Endodermal cell (in vitro differentiated cells): ENCODE measurements around the gene PGC. TPM values are rescaled to one million over a fixed set of nuclear protein-coding genes. Genes with fewer than 3 reads are reported as not detected.

ENCODE experiments used
- DNase-seq: peaks from one replicate; pipeline ENCODE4 v3.0.0-alpha.2; 2017
- H3K27ac ChIP-seq: 2 replicates; pipeline ENCODE4 v1.5.1; 2013; ENCODE audit warnings: mild to moderate bottlenecking, low read depth, low read length, moderate library complexity
- H3K27me3 ChIP-seq: 2 replicates; pipeline ENCODE4 v1.6.1; 2013; ENCODE audit warnings: mild to moderate bottlenecking, low read length, moderate library complexity; ENCODE audit not compliant: insufficient read depth, control insufficient read depth, poor library complexity, severe bottlenecking
- H3K36me3 ChIP-seq: 2 replicates; pipeline ENCODE4 v1.7.0; 2013; ENCODE audit warnings: mild to moderate bottlenecking, low read length, moderate library complexity; ENCODE audit not compliant: control insufficient read depth, insufficient read depth
- H3K4me1 ChIP-seq: one replicate; pipeline ENCODE4 v1.7.0; 2013; ENCODE audit warnings: low read length; ENCODE audit not compliant: control insufficient read depth, insufficient read depth
- H3K4me3 ChIP-seq: 2 replicates; pipeline ENCODE4 v1.5.1; 2013; ENCODE audit warnings: mild to moderate bottlenecking, low read length, moderate library complexity
- H3K9ac ChIP-seq: 2 replicates; pipeline ENCODE4 v1.6.1; 2013; ENCODE audit warnings: mild to moderate bottlenecking, low read length, moderate library complexity; ENCODE audit not compliant: poor library complexity, severe bottlenecking; ENCODE audit errors: extremely low read depth
- H3K9me3 ChIP-seq: 2 replicates; pipeline ENCODE4 v1.6.1; 2013; ENCODE audit warnings: mild to moderate bottlenecking, low read length, moderate library complexity; ENCODE audit not compliant: control insufficient read depth
- H3K27ac Mint-ChIP-seq: 2 replicates; pipeline ENCODE4 v1.8.0; 2020; ENCODE audit warnings: mixed read lengths
- H3K27me3 Mint-ChIP-seq: 2 replicates; pipeline ENCODE4 v1.8.0; 2021; ENCODE audit warnings: mild to moderate bottlenecking, mixed read lengths; ENCODE audit not compliant: insufficient read depth
- H3K36me3 Mint-ChIP-seq: 2 replicates; pipeline ENCODE4 v1.8.0; 2020; ENCODE audit warnings: low read depth, mixed read lengths
- H3K4me1 Mint-ChIP-seq: 2 replicates; pipeline ENCODE4 v1.8.0; 2020; ENCODE audit warnings: mixed read lengths
- H3K4me3 Mint-ChIP-seq: 2 replicates; pipeline ENCODE4 v1.8.0; 2020; ENCODE audit warnings: mild to moderate bottlenecking, moderate library complexity, mixed read lengths
- H3K9me3 Mint-ChIP-seq: 2 replicates; pipeline ENCODE4 v1.8.0; 2020; ENCODE audit warnings: mild to moderate bottlenecking, mixed read lengths
- WGBS, 2 experiments: methylation state at CpG; one replicate each; pipeline versions ENCODE4 v1.1.5 to v1.1.7; 2013; ENCODE audit warnings: missing lambda C conversion rate in 2 of 2, mixed read lengths in 1 of 2; ENCODE audit not compliant: insufficient coverage in 1 of 2, insufficient read length in 1 of 2; 5-methylcytosine and 5-hydroxymethylcytosine counted together
- total RNA-seq, 2 donors: library from RNA; stranded (reverse); fragmentation: NEBNext Ultra II Directional in 1 of 2; extraction: Animal tissue kit (Norgen Biotek cat#: 25700) in 1 of 2; gene quantifications; 2 replicates in 1 of 2; 3 replicates in 1 of 2; pipeline ENCODE4 v1.2.1, GENCODE V29; 2021
- TF ChIP-seq, protein P1 (sequence below): fragments of 200-600 bp; sonication (generic); conservative IDR thresholded peaks from 2 replicates; pipeline ENCODE4 v1.5.0; 2021; ENCODE audit warnings: antibody characterized with exemption, mild to moderate bottlenecking

The PGC gene
- total RNA-seq, 2 donors from 2014 or later, result not detected

GRCh38 chr6:41759905-41760579, 12.8 kb upstream of the PGC start:
- Histone ChIP-seq H3K27me3 (no peaks in the 10 kb centered on the region), H3K4me3 (no peak overlapping the region), H3K4me1 (peaks cover 7% of the 10 kb centered on the region), H3K9me3 (no peaks in the 10 kb centered on the region), H3K27ac (no peak overlapping the region), H3K36me3 (no peaks in the 10 kb centered on the region), H3K9ac (no peak overlapping the region)
- peak overlapping the region; percentile 65 for H3K27ac Mint-ChIP-seq
- H3K9me3 Mint-ChIP-seq, result no peaks in the 10 kb centered on the region
- no peak overlapping the region for H3K4me3 Mint-ChIP-seq
- WGBS, 2 experiments, result 90 to 100% methylated on average over 2 of the region's 2 CpGs
- H3K27me3 Mint-ChIP-seq, result peaks cover 7% of the 10 kb centered on the region
- no peaks in the 10 kb centered on the region for H3K36me3 Mint-ChIP-seq
- TF ChIP-seq, protein P1, sequence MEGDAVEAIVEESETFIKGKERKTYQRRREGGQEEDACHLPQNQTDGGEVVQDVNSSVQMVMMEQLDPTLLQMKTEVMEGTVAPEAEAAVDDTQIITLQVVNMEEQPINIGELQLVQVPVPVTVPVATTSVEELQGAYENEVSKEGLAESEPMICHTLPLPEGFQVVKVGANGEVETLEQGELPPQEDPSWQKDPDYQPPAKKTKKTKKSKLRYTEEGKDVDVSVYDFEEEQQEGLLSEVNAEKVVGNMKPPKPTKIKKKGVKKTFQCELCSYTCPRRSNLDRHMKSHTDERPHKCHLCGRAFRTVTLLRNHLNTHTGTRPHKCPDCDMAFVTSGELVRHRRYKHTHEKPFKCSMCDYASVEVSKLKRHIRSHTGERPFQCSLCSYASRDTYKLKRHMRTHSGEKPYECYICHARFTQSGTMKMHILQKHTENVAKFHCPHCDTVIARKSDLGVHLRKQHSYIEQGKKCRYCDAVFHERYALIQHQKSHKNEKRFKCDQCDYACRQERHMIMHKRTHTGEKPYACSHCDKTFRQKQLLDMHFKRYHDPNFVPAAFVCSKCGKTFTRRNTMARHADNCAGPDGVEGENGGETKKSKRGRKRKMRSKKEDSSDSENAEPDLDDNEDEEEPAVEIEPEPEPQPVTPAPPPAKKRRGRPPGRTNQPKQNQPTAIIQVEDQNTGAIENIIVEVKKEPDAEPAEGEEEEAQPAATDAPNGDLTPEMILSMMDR, result no peak
- no peaks in the 10 kb centered on the region for H3K4me1 Mint-ChIP-seq
- DNase-seq, result peak; percentile 48

DNA sequence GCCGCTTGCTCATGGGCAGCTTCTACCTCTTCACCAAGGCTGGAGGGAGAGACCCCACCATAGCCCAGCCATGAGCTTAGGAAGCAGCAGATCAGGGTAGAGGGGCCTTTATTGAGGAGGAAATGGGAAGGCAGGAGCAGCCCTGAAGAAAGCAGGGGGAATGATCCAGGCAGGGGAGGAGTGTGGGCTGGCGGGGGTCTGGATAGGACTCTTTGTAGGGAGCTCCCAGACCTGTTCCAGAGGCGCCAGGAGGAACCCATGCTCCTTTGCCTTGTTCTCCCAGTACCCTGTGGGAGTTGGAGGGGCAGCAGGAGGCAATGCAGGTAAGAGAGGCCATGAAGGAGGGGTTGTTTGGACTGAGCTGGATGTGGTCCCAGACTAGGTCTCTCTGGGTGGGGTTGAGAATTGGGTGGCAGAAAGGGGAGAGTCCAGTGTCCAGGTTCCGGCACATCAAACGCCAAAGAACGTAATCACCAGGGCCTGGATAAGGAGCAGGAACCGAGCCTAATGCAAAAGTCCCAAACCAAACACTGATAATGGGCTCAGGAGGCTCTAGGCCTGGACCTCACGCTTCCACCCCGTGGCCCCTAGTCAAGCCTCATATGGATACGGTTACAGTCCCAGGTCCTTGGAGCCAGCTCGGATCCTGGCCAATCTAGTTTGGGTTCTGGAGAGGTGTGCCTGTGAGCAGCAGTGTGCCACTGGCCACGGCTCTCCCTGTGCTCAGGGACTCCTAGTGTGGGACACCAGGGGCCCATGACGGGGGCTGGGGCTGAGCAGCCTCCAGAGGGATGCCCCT, 12.1 kb upstream of the PGC start:
- H3K9ac ChIP-seq, result no peak overlapping the region
- no peak overlapping the region for H3K27ac ChIP-seq
- no peaks in the 10 kb centered on the region for H3K36me3 ChIP-seq
- no peak for DNase-seq
- Mint-ChIP-seq H3K4me1 (no peaks in the 10 kb centered on the region), H3K9me3 (no peaks in the 10 kb centered on the region), H3K4me3 (no peak overlapping the region), H3K36me3 (no peaks in the 10 kb centered on the region), H3K27me3 (peaks cover 7% of the 10 kb centered on the region), H3K27ac (no peak overlapping the region)
- no peak overlapping the region for H3K4me3 ChIP-seq
- peaks cover 7% of the 10 kb centered on the region for H3K4me1 ChIP-seq
- 89 to 94% methylated on average over 4 to 13 of the region's 13 CpGs for WGBS, 2 experiments
- H3K27me3 ChIP-seq, result no peaks in the 10 kb centered on the region
- no peaks in the 10 kb centered on the region for H3K9me3 ChIP-seq
- TF ChIP-seq, protein P1, result no peak

GRCh38 chr6:41758641-41759035, 11.4 kb upstream of the PGC start:
- no peaks in the 10 kb centered on the region for H3K9me3 ChIP-seq
- Mint-ChIP-seq H3K4me3 (no peak overlapping the region), H3K27me3 (peaks cover 11% of the 10 kb centered on the region), H3K36me3 (no peaks in the 10 kb centered on the region), H3K9me3 (no peaks in the 10 kb centered on the region), H3K4me1 (no peaks in the 10 kb centered on the region), H3K27ac (no peak overlapping the region)
- no peak overlapping the region for H3K27ac ChIP-seq
- H3K9ac ChIP-seq, result no peak overlapping the region
- 93 to 97% methylated on average over 6 of the region's 6 CpGs for WGBS, 2 experiments
- no peaks in the 10 kb centered on the region for H3K36me3 ChIP-seq
- no peak for DNase-seq
- H3K4me1 ChIP-seq, result peaks cover 7% of the 10 kb centered on the region
- TF ChIP-seq, protein P1, result no peak
- peaks cover 2% of the 10 kb centered on the region for H3K27me3 ChIP-seq
- no peak overlapping the region for H3K4me3 ChIP-seq
